ENCODE results near the gene MRPL28. TPM values are rescaled to one million over a fixed set of nuclear protein-coding genes. Genes with fewer than 3 reads are reported as not detected.

The MRPL28 gene
- polyA plus RNA-seq, 3 donors: 68.6 to 88.5 (median 88.1) TPM

GRCh38 chr16:354971-355461, 15.3 kb downstream of the MRPL28 start:
- Mint-ChIP-seq H3K27ac (peak overlapping the region in 2 of 7 donors; percentile 15 to 72), H3K36me3 (peaks cover 7% of the 10 kb centered on the region in 2 donors), H3K4me1 (peaks cover 17% of the 10 kb centered on the region), H3K4me3 (no peak overlapping the region), H3K9me3 (peaks cover 0 to 2% (median 0%) of the 10 kb centered on the region in 7 donors), H3K27me3 (ENCODE audit: low read depth in 3 of 3) (peaks cover 0 to 4% (median 3%) of the 10 kb centered on the region in 3 donors)
- no peaks in the 10 kb centered on the region for H3K27me3 ChIP-seq (ENCODE audit: control insufficient read depth in 2 of 2, insufficient read depth in 2 of 2, low read length in 2 of 2)
- 75% methylated on average over 7 of the region's 10 CpGs for WGBS (ENCODE audit: insufficient coverage)
- no peak overlapping the region for H3K27ac ChIP-seq (ENCODE audit: low read depth in 1 of 2, low read length in 2 of 2)
- intact Hi-C loops (cut with micrococcal nuclease): loop anchor here (5.0 kb wide), 2 partner anchors 53 to 128 kb away; partner anchors contain the start of gene LUC7L (in 1 of the 2)
- H3K36me3 ChIP-seq (replicated peaks in 1 of 2; ENCODE audit: control insufficient read depth in 1 of 2, insufficient read depth in 2 of 2, low read length in 2 of 2): peaks cover 0 to 2% of the 10 kb centered on the region in 2 donors
- H3K9ac ChIP-seq (ENCODE audit: insufficient read depth, low read length, poor library complexity, severe bottlenecking): no peak overlapping the region
- H3K4me1 ChIP-seq (ENCODE audit: control insufficient read depth in 1 of 2, insufficient read depth in 2 of 2, low read length in 2 of 2): peaks cover 12 to 20% of the 10 kb centered on the region in 2 donors
- H4K20me1 ChIP-seq (ENCODE audit: insufficient read depth, low read length): peaks cover 11% of the 10 kb centered on the region
- TF ChIP-seq, protein P1, sequence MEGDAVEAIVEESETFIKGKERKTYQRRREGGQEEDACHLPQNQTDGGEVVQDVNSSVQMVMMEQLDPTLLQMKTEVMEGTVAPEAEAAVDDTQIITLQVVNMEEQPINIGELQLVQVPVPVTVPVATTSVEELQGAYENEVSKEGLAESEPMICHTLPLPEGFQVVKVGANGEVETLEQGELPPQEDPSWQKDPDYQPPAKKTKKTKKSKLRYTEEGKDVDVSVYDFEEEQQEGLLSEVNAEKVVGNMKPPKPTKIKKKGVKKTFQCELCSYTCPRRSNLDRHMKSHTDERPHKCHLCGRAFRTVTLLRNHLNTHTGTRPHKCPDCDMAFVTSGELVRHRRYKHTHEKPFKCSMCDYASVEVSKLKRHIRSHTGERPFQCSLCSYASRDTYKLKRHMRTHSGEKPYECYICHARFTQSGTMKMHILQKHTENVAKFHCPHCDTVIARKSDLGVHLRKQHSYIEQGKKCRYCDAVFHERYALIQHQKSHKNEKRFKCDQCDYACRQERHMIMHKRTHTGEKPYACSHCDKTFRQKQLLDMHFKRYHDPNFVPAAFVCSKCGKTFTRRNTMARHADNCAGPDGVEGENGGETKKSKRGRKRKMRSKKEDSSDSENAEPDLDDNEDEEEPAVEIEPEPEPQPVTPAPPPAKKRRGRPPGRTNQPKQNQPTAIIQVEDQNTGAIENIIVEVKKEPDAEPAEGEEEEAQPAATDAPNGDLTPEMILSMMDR (IDR thresholded peaks at IDR 0.05): no peak
- no peaks in the 10 kb centered on the region for H3K9me3 ChIP-seq (replicated peaks in 1 of 2; ENCODE audit: control insufficient read depth in 1 of 2, insufficient read depth in 1 of 2, low read length in 2 of 2)
- H3K4me3 ChIP-seq (replicated peaks in 1 of 3; ENCODE audit: low read depth in 2 of 3, low read length in 3 of 3): no peak overlapping the region
- peaks cover 20% of the 10 kb centered on the region for H3K79me2 ChIP-seq (ENCODE audit: insufficient read depth, low read length)
- no peak for DNase-seq
- no peak overlapping the region for H2AFZ ChIP-seq (ENCODE audit: insufficient read depth, low read depth, low read length, poor library complexity, severe bottlenecking)
- no peak overlapping the region for H3K4me2 ChIP-seq (replicated peaks; ENCODE audit: extremely low read depth, low read length, poor library complexity, severe bottlenecking)

GRCh38 chr16:354291-354881, 16.0 kb downstream of the MRPL28 start:
- H2AFZ ChIP-seq (ENCODE audit: insufficient read depth, low read depth, low read length, poor library complexity, severe bottlenecking): no peak overlapping the region
- no peak overlapping the region for H3K4me2 ChIP-seq (replicated peaks; ENCODE audit: extremely low read depth, low read length, poor library complexity, severe bottlenecking)
- Mint-ChIP-seq H3K27me3 (ENCODE audit: low read depth in 3 of 3) (peaks cover 0 to 4% (median 3%) of the 10 kb centered on the region in 3 donors), H3K4me1 (peaks cover 23% of the 10 kb centered on the region), H3K27ac (peak overlapping the region in 2 of 7 donors; percentile 61 to 70), H3K36me3 (peaks cover 8 to 12% of the 10 kb centered on the region in 2 donors), H3K9me3 (peaks cover 0 to 2% (median 0%) of the 10 kb centered on the region in 7 donors), H3K4me3 (no peak overlapping the region)
- H3K36me3 ChIP-seq (replicated peaks in 1 of 2; ENCODE audit: control insufficient read depth in 1 of 2, insufficient read depth in 2 of 2, low read length in 2 of 2): peaks cover 0 to 2% of the 10 kb centered on the region in 2 donors
- H4K20me1 ChIP-seq (ENCODE audit: insufficient read depth, low read length): peaks cover 17% of the 10 kb centered on the region
- H3K27ac ChIP-seq (ENCODE audit: low read depth in 1 of 2, low read length in 2 of 2): no peak overlapping the region
- TF ChIP-seq, protein P1 (IDR thresholded peaks at IDR 0.05): no peak
- peaks cover 12 to 20% of the 10 kb centered on the region in 2 donors for H3K4me1 ChIP-seq (ENCODE audit: control insufficient read depth in 1 of 2, insufficient read depth in 2 of 2, low read length in 2 of 2)
- no peak overlapping the region for H3K9ac ChIP-seq (ENCODE audit: insufficient read depth, low read length, poor library complexity, severe bottlenecking)
- intact Hi-C loops (cut with micrococcal nuclease): loop anchor here (5.0 kb wide), 2 partner anchors 52 to 127 kb away; partner anchors contain the start of gene LUC7L (in 1 of the 2)
- no peak overlapping the region for H3K4me3 ChIP-seq (replicated peaks in 1 of 3; ENCODE audit: low read depth in 2 of 3, low read length in 3 of 3)
- no peaks in the 10 kb centered on the region for H3K27me3 ChIP-seq (ENCODE audit: control insufficient read depth in 2 of 2, insufficient read depth in 2 of 2, low read length in 2 of 2)
- H3K79me2 ChIP-seq (ENCODE audit: insufficient read depth, low read length): peaks cover 26% of the 10 kb centered on the region
- WGBS (ENCODE audit: insufficient coverage): 92% methylated on average over 11 of the region's 12 CpGs
- no peaks in the 10 kb centered on the region for H3K9me3 ChIP-seq (replicated peaks in 1 of 2; ENCODE audit: control insufficient read depth in 1 of 2, insufficient read depth in 1 of 2, low read length in 2 of 2)
- no peak for DNase-seq

Measured in CD14-positive monocyte (primary cell).